Activated CD4-positive, CD25-positive, alpha-beta regulatory T cell treated with anti-CD3 and anti-CD28 coated beads, Interleukin-2, amount 50 U/mL, for 16 hours (primary cell): ENCODE data around the gene MED14.

Source experiments
- DNase-seq: peaks from one replicate; pipeline ENCODE4 v3.0.0-alpha.2; 2020; ENCODE audit warnings: low read depth, low spot score

The MED14 gene

GRCh38 chrX:40612511-40612910 is 122.8 kb downstream of the MED14 start:
- no peak for DNase-seq

- no peak for DNase-seq
Measured at GRCh38 chrX:40607381-40607780, 128.0 kb downstream of the MED14 start.

GRCh38 chrX:40603446-40603845 is 131.9 kb downstream of the MED14 start:
- no peak for DNase-seq
